GM18909 (cell line): Measurements from ENCODE around the gene SLC27A1.

Experiments
- ATAC-seq: cut with Tn5 transposase; IDR thresholded peaks from one replicate; pipeline ENCODE4 v1.9.1; 2021; ENCODE audit warnings: mild to moderate bottlenecking; ENCODE audit not compliant: unreplicated experiment, poor library complexity

SLC27A1 gene

DNA sequence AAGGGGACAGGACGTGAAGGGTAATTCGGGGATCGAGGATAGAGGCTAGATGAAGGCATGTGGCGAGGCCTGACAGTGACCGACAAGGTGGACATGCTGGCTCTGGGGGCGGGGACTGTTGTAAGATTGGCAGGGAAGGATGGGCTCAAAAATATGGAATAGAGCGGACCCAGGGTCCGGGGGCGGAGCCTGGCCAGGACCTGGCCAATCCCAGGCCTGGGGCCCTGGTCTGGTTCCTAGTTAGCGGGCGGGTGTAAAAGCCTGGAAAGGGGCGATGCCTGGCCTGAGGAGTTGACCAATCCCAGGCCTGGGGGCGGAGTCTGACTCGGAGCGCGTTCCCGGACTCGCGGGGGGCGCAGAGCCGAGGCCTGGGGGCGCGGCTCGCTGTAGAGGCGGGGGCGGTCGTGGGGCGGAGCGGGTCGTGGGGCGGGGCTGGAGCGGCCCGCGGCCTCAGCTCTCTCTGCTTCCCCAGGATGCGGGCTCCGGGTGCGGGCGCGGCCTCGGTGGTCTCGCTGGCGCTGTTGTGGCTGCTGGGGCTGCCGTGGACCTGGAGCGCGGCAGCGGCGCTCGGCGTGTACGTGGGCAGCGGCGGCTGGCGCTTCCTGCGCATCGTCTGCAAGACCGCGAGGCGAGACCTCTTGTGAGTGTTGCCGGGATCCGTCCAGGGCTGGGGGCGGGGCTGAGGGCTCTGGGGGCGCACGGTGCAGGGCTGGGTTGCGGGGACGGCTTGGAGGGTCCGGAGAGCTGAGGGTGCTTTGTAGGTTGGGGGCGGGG lies at the start of gene SLC27A1:
SLC27A1 (plus strand) TSS at position 457 of the 774 bp plus-strand sequence; CDS start at position 474, 17 bp downstream.
- peak; percentile 84 for ATAC-seq

DNA sequence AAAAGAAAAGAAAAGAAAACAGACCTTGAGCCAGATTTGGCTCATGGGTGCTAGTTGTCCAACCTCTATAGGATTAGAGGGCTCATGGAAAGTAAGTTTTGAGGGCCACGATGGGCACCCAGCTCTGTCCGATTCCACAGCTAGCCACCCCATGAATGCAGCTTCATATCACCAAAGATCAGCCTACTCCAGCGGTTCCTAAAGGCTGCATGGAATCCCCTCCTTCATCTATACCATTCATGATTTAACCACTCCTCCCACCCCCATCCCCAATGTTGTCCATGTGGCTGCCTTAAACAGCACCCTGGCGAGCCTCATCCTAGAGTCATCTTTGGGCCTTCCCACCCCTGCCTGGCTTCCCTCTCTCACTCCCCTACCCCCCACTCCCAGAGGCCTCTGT lies 48.4 kb upstream of the SLC27A1 start:
- no peak for ATAC-seq

DNA sequence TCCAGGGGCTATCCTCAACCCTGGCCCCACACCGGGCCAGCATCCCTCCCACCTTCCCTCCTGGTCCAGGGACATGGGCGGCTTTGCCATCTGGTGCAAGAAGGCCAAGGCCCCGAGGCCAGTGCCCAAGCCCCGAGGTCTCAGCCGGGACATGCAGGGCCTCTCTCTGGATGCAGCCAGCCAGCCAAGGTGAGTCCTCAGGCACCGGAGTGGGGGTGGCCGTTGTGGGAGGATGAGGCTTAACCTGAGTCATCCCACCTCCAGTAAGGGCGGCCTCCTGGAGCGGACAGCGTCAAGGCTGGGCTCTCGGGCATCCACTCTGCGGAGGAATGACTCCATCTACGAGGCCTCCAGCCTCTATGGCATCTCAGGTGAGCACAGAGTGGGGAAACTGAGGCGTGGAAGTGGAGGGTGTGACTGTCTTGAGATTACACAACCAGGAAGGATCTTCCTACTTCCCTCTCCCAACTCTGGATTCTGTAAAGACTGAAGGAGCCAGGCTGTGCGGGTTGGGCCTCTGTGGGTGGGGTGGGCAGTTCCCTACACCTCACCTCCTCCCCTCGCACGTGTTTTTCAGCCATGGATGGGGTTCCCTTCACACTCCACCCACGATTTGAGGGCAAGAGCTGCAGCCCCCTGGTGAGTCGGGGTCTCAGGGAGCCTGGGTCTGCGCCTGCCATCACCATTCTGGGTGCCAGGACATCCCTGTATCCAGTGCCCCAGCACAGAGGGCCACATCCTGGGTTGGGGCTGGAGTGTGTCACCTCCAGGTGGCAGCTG lies 46.7 kb upstream of the SLC27A1 start:
- ATAC-seq = no peak

DNA sequence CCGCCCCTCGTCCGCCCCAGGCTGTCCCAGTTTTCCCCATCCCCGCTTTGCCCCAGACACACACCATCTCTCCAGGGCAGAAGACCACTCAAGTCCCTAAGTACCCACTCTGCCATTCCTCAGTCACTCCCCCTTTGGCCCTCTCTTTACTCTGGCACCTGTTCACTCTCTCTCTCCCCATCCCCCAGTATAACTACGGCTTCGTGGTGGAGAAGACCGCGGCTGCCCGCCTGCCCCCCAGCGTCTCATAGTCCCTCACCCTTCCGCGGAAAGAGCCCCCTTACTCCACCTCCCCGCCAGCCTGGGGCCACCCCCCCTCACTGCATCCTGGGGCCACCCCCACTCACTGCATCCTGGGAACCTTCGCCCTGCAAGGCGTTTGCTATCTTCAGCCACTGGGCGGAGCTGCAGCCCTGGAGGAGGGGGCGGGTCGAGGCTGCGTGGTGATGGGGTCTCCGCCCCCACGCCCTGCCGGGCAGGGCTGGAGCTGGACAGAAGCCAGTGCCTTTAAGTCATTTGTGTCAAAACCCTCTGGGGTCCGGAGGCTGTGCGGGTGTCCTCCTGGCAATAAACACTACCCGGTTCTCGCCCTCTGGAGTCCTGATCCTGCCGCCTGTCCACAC lies 45.5 kb upstream of the SLC27A1 start:
- ATAC-seq = no peak

DNA sequence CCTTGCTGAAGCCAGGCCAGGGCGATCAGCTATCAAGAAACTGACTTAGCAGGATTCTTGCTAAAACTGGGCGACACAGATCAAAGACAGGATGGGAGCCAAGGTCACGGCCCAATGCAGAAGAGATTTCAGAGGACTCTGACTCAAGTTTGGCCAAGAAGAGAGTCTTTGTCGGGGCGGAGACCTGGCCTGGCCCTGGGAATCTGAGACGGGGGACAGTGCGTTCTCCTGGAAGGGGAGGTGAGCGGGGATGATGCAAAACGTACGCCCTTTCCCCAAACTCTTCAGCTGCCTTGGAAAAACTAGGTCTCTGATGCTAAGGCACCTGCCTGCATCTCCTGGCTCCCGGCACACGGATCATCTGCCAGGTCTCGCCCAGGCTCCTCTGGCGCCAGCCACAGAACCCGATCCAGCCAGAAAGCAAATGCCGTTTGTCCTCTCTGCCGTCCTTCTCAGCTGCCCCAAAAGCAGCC lies 40.6 kb upstream of the SLC27A1 start:
- no peak for ATAC-seq

DNA sequence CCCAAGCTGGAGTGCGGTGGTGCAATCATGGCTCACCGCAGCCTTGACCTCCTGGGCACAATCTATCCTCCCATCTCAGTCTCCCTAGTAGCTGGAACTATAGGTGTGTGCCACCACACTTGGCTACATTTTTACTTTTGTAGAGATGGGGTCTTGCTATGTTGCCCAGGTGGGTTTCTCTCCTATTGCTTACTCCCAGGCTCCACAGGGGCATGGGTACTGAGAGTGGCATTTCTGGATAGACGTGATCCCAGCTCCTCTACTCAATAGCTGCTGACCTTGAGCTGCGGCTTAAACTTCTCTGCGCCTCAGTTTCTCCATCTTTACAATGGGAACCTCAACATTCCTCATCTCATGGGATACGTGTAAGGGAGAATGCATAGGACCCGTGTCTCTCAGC lies 38.9 kb upstream of the SLC27A1 start:
- no peak for ATAC-seq

DNA sequence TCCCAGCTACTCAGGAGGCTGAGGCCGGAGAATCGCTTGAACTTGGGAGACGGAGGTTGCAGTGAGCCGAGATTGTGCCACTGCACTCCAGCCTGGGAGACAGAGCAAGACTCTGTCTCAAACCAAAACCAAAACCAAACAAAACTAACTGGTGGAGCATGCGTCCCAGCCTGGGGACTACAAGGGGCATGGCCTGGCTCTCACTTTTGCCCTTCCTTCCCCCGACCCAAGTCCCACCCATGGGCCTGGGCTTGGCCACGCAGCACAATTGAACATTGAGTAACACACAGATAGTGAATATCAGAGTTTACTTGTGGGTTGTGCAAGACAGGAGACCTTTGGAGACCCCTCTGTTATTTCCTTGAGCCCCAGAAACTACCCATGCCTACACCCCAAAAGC lies 35.1 kb upstream of the SLC27A1 start:
- ATAC-seq = no peak

DNA sequence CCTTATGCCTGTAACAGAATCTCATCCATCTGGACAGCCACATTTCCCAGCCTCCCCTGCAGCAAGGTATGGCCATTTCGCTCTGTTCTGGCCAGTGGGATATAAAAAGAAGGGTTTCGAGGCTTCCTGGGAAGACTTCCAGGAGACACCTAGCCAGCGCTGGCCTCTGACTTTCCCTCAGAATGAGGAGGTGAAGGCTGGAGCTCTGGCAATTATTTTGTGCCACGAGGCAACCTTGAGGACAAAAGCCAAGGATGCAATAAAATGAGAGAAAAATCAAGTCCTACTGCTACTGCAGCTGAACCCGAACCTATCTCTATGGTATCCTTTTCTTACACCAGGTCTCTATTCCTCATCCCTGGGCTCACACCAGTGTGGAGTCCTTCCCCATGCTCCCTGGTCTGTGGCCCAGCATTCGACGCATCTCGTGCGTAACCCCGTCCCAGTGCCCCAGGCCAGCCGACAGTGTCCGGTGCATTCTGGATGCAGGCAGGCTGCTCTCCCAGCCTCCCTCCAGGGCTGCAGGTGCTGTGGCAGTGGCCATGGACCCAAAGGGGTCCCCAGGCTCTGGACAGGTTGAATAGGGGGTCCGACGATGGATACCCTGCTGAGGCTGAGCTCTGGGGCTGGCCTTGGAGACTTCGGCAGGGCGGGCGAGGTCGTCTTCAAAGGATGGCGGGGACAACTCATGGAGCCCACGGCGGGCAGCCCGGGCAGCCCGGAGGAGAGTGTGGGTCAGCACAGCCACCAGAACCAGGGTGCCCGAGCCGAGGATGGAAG lies 34.0 kb upstream of the SLC27A1 start:
- ATAC-seq = no peak

DNA sequence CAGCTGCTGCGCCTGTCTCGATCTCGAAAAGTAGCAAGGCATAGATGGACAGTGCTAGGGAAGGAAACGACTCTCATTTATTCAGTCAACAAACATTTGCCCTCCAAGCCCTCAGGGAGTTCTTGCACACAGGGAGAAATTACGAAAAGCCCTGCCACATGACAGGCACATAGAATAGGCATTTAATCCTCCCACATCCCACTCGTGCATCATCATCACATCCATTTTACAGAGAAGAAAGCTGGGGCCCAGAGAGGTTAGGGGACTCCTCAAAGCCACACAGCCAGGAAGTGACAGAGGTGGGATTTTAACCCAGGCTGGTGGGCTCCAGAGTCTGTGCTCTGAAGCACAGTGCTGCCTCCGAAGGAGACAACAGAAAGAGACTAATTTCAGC lies 33.5 kb upstream of the SLC27A1 start:
- no peak for ATAC-seq

DNA sequence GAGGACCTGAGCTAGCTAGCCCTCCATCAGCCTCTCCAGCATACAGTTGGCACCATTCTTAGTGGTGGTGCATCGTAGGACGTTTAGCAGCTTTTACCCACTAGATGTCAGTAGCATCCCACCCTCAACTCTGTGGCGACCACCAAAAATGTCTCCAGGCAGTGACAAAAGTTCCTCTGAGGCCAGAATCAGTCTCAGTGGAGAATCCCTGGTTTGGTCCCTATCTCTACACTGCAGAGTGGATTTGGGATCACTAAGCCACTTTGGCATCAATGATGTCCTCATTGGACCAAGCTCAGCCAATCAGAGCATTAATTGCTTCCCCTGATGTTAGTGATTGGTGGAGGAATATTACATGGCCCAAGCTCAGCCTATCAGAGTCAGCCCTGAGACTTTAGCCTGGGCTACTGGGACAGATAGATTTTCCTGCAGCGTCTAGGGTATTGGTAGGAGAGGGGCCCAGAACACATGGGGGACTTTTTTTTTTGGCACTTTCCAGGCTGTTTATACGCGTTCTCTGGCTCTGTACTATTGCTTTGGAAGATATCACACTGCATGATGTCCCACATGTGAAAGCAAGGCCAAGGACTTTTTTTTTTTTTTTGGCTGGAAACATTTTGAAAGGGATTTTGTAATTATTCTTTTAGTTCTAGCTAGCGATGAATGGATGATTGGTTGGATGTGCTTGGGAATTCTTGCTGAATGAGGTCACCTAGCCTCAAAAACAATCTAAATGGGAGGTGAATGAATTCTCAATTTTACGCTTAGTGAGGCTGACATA lies 28.9 kb upstream of the SLC27A1 start:
- ATAC-seq = no peak

DNA sequence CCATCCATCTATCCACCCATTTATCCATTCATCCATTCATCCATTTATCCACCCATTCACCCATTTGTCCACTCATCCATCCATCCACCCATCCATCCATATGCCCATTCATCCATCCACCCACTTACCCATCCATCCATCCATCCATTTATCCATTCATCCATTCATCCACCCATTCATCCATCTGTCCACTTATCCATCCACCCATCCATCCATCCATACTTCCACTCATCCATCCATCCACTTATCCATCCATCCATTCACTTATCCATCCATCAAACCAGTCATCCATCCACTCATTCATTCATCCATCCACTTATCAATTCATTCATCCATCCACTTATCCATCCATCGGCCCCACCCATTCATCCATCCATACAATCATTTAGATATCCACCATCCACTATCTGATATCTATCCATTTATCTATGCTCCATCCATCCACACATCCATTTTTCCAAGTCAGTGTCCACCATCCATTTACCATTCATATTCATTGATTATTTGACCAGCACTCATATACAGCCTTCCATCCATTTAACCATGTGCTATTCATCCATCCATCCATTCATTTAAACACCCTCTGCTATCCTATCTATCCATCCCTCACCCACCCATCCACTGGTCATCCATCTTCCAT lies 24.7 kb upstream of the SLC27A1 start:
- no peak for ATAC-seq

DNA sequence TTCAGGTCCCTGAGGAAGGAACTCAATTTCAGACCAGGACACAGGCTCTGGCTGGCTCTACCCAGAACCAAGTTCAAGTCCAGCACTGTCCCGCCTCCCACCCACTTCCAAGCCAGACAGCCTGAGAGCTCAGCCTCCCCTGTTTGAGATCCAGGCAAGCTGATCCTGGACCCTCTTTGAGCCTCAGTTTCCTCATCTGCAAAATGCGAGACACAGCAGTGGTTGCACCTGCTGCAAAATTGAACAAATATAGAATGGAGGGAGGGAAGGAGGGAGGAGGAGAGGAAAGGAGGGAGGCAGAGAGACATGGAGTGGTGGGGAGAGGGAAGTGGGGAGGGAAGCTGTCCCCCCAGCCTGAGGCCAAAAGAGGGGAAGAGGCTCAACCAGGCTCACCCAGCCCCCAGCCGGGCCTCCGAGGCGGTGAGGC lies 22.6 kb upstream of the SLC27A1 start:
- no peak for ATAC-seq

DNA sequence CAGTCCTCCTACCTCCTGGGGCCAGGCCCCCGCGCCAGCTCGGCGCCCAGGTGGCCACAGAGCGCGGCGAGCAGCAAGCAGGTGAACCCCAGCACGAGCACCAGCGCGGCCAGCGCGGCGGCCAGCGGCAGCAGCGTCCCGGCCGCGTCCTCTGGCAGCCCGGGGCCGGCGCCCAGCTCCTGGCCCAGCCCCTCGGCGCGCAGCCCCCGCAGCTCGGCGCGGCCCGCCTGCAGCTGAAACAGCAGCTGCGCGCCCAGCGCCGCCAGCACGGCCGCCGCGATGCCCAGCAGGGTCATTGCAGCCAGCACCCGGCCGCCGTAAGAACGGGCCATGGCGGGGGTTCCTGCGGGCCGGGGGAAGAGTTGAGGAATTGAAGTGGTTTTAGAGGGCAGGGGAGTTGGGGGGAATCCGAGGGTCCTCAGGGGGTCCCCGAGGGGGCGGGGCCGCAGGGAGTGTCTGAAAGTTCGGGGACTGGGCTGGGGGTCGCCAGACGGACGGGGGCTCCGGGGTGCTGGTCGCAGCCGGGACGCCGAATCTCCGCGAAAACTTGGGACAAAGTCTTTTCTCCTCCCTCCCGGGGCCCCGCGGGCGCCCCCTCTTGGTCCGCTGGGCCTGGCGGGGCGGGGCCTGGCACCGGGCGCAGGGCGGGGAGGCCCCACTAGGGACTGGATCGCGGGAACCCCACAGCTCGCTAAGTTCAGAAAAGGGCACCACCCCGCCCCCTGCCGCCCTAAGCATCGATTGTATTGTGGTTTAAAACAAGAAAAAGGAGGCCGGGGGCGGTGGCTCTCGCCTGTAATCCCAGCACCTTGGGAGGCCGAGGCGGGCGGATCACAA lies 22.0 kb upstream of the SLC27A1 start, which contains the start of gene TMEM221:
TMEM221 (minus strand) TSS at position 538 of the 837 bp plus-strand sequence; CDS start at position 332, 206 bp downstream.
- no peak for ATAC-seq

DNA sequence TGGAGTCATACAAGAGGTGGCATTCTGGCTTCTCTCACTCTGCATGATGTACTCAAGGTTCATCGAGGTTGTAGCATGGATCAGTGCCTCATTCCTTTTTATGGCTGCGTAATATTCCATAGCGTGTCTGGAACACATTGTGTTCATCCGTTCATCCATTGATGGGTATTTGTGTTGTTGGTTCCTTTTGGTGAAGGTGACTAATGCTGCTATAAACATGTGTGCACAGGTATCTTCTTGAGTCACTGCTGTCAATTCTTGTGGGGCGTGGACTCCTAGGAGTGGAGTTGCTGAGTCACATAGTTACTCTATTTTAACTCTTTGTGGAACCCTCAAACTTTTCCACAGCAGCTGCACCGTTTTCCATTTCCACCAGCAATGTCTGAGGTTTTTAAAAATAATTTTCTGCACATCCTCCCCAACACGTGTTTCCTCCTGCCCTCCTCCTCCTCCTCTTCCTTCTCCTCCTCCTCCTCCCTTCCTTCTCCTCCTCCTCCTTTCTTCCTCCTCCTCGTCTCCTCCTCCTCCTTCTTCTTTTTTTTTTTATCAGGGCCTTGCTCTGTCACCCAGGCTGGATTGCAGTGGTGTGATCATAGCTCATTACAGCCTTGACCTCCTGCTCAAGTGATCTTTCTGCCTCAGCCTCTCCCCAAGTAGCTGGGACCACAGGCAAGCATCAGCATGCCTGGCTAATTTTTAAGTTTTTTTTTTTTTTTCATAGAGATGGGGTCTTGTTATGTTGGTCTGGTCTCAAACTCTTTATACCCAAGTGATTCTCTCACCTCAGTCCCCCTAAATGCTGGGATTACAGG lies 19.9 kb upstream of the SLC27A1 start:
- ATAC-seq = no peak

DNA sequence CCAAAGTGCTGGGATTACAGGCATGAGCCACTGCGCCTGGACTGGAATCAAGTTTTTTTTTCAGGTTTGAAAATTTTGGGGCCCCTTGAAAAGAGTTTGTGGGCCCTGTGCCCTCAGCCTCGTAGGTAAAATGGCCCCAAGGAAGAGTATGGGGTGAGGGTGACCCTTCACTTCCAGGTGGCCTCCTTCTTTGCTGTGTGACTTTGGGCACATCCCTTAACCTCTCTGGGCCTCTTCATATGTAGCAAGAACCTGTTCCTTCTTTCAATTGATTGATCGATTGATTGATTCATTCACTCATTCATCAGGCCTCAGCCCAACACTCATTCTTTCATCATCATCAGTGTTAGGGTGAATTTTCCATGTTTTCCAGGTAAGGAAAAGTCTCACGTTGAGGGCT lies 18.5 kb upstream of the SLC27A1 start:
- no peak for ATAC-seq

DNA sequence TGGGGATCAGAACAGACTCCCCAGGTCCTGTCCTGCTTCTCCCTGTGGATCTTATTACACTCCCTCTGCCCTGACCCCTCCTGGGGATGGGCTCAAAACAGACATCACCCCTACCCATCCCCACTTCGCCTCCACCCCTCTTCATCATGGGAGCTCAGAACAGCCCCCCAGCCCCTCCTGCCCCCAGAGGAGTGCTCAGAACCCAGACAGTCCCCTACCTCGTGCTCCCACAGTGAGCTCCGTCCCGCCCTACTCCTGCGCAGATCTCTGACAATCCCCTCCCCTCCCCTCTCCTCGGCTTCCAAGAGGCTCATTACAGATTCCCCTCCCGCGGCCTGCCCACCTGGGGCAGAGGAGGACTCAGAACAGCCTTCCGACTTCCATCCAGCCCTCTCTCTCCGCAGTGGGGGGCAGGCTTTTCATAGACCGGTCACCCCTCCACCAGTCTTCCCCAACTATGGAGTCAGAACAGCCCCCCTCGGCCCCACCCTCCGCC lies 15.7 kb upstream of the SLC27A1 start:
- ATAC-seq = no peak
